Peyer's patch (tissue), 4 donors: Measurements from ENCODE around the gene CRTC2. TPM values are rescaled to one million over a fixed set of nuclear protein-coding genes. Genes with fewer than 3 reads are reported as not detected.
A peak's percentile ranks its signal among the peaks of the same experiment; 100 is the strongest.
"Not testable (repeated sequence)": the region's sequence is repeated elsewhere in the genome, so short reads cannot be mapped to it uniquely, and the experiment has no call there.

Experiments used
- DNase-seq, 3 donors: peaks; one replicate each; pipeline ENCODE4 v3.0.0-alpha.2; 2017 to 2019
- H3K27ac ChIP-seq, 4 donors: fragments of 200-600 bp; sonication (generic); one replicate each; pipeline ENCODE4 v1.5.1; 2016 to 2019
- H3K27me3 ChIP-seq, 2 donors: fragments of 200-600 bp; sonication (generic); one replicate each; pipeline ENCODE4 v1.5.1; 2019
- H3K36me3 ChIP-seq, 3 donors: fragments of 200-600 bp; sonication (generic); one replicate each; pipeline ENCODE4 v1.5.1; 2016 to 2019
- H3K4me1 ChIP-seq, 4 donors: fragments of 200-600 bp; sonication (generic); one replicate each; pipeline ENCODE4 v1.5.1; 2016 to 2019
- H3K4me3 ChIP-seq, 4 donors: fragments of 200-600 bp; sonication (generic); 1 replicate in 3 of 4; 2 replicates in 1 of 4; pipeline ENCODE4 v1.5.1; 2016 to 2019; ENCODE audit warnings: mild to moderate bottlenecking in 1 of 4
- H3K9me3 ChIP-seq, 4 donors: fragments of 200-600 bp; sonication (generic); one replicate each; pipeline ENCODE4 v1.5.1; 2016 to 2019; ENCODE audit warnings: mild to moderate bottlenecking in 1 of 4
- CTCF ChIP-seq, 6 experiments: fragments of 450-650 bp in 4 of 6; fragments of 200-600 bp in 2 of 6; sonication (generic) in 1 of 6; IDR thresholded peaks; one replicate each; pipeline ENCODE4 v1.5.1; 2017 to 2019; ENCODE audit warnings: antibody characterized with exemption in 6 of 6, mild to moderate bottlenecking in 3 of 6, moderate library complexity in 1 of 6
- POLR2A ChIP-seq, 2 donors: fragments of 450-650 bp; IDR thresholded peaks; one replicate each; pipeline ENCODE4 v1.5.1; 2017; ENCODE audit warnings: antibody characterized with exemption in 2 of 2, mild to moderate bottlenecking in 2 of 2, moderate library complexity in 2 of 2
- total RNA-seq, 4 donors: library from RNA; depleted of rRNA; stranded (reverse); fragments of >200 nt; gene quantifications; one replicate each; pipeline ENCODE4 v1.1.0, GENCODE V29; 2016

CRTC2 gene
- 10 to 100 TPM; 20.0 to 42.1 (median 32.4) TPM for total RNA-seq

- peak within 1 kb of the TSS; percentile 90 to 100 (median 92) for H3K27ac ChIP-seq
- H3K9me3 ChIP-seq: no peaks in the 10 kb centered on the region
- H3K36me3 ChIP-seq: peaks cover 0 to 31% (median 0%) of the 10 kb centered on the region in 3 donors
- peaks cover 0 to 37% (median 17%) of the 10 kb centered on the region in 4 donors for H3K4me1 ChIP-seq
- peak; percentile 66 to 69 for TF ChIP-seq POLR2A (IDR thresholded peaks at IDR 0.05)
- no peak for TF ChIP-seq CTCF (IDR thresholded peaks at IDR 0.05)
- peak within 1 kb of the TSS; percentile 63 to 97 (median 86) for H3K4me3 ChIP-seq
- peak; percentile 98 to 100 (median 99) for DNase-seq
- no peaks in the 10 kb centered on the region for H3K27me3 ChIP-seq
These were observed at the start of gene CRTC2 for GRCh38 chr1:153958111-153958960. Gene CRTC2 (minus strand): TSS chr1:153958612. CDS start chr1:153958497, 115 bp downstream.

- Histone ChIP-seq H3K27ac (no peak overlapping the region), H3K36me3 (no peaks in the 10 kb centered on the region), H3K9me3 (no peaks in the 10 kb centered on the region), H3K4me1 (no peaks in the 10 kb centered on the region), H3K4me3 (no peak overlapping the region), H3K27me3 (no peaks in the 10 kb centered on the region)
- TF ChIP-seq POLR2A (IDR thresholded peaks at IDR 0.05) (no peak), CTCF (IDR thresholded peaks at IDR 0.05) (no peak)
- no peak for DNase-seq
These were observed 47.7 kb upstream of the CRTC2 start for GRCh38 chr1:154006136-154006535.

- H3K36me3 ChIP-seq: peaks cover 0 to 3% (median 0%) of the 10 kb centered on the region in 3 donors
- H3K27me3 ChIP-seq: no peaks in the 10 kb centered on the region
- no peaks in the 10 kb centered on the region for H3K9me3 ChIP-seq
- no peaks in the 10 kb centered on the region for H3K4me1 ChIP-seq
- no peak overlapping the region for H3K27ac ChIP-seq
- TF ChIP-seq POLR2A (IDR thresholded peaks at IDR 0.05) (no peak), CTCF (IDR thresholded peaks at IDR 0.05) (no peak)
- DNase-seq: no peak
- H3K4me3 ChIP-seq: no peak overlapping the region
These were observed 42.0 kb upstream of the CRTC2 start for GRCh38 chr1:154000420-154000819.

- H3K4me1 ChIP-seq: peaks cover 0 to 20% (median 8%) of the 10 kb centered on the region in 4 donors
- H3K4me3 ChIP-seq, DNase-seq: not testable (repeated sequence)
These were observed 38.5 kb upstream of the CRTC2 start for GRCh38 chr1:153996882-153997281.

DNA sequence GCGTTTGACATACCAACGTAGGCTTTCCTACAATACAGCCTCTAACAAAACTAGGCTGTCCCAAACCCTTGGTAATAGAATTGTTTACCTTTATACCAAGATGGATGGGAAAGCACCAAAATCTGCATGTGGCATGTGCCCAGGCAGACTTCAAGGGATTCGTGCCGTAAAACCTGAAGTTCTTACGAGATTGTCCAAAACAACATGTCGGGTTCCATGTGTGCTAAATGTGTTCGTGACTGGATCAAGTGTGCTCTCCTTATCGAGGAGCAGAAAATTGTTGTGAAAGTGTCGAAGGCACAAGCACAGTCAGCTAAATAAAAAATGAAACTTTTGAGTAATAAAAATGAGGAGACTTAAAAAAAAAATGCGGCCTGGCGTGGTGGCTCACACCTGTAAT is 37.2 kb upstream of the CRTC2 start:
- no peaks in the 10 kb centered on the region for H3K9me3 ChIP-seq
- H3K4me1 ChIP-seq: peaks cover 0 to 25% (median 11%) of the 10 kb centered on the region in 4 donors
- TF ChIP-seq CTCF (IDR thresholded peaks at IDR 0.05): no peak
- TF ChIP-seq POLR2A (IDR thresholded peaks at IDR 0.05): no peak
- no peak overlapping the region for H3K4me3 ChIP-seq
- H3K36me3 ChIP-seq: peaks cover 0 to 37% (median 3%) of the 10 kb centered on the region in 3 donors
- no peak for DNase-seq
- H3K27ac ChIP-seq: no peak overlapping the region
- H3K27me3 ChIP-seq: no peaks in the 10 kb centered on the region

More at GRCh38 chr1:153996882-153997281, 38.5 kb upstream of the CRTC2 start:
- H3K27ac ChIP-seq, H3K27me3 ChIP-seq, H3K9me3 ChIP-seq: not testable (repeated sequence)
- peaks cover 0 to 36% (median 3%) of the 10 kb centered on the region in 3 donors for H3K36me3 ChIP-seq

- Histone ChIP-seq H3K9me3 (no peaks in the 10 kb centered on the region), H3K27ac (no peak overlapping the region), H3K36me3 (peaks cover 0 to 37% (median 3%) of the 10 kb centered on the region in 3 donors), H3K27me3 (no peaks in the 10 kb centered on the region), H3K4me3 (no peak overlapping the region), H3K4me1 (peaks cover 0 to 25% (median 11%) of the 10 kb centered on the region in 4 donors)
- no peak for TF ChIP-seq CTCF (IDR thresholded peaks at IDR 0.05)
- DNase-seq: no peak
These were observed 36.8 kb upstream of the CRTC2 start for GRCh38 chr1:153995202-153995601.
